Measurements from ENCODE around the gene CST9.
"Not testable (repeated sequence)": the region's sequence is repeated elsewhere in the genome, so short reads cannot be mapped to it uniquely, and the experiment has no call there.

The CST9 gene

DNA sequence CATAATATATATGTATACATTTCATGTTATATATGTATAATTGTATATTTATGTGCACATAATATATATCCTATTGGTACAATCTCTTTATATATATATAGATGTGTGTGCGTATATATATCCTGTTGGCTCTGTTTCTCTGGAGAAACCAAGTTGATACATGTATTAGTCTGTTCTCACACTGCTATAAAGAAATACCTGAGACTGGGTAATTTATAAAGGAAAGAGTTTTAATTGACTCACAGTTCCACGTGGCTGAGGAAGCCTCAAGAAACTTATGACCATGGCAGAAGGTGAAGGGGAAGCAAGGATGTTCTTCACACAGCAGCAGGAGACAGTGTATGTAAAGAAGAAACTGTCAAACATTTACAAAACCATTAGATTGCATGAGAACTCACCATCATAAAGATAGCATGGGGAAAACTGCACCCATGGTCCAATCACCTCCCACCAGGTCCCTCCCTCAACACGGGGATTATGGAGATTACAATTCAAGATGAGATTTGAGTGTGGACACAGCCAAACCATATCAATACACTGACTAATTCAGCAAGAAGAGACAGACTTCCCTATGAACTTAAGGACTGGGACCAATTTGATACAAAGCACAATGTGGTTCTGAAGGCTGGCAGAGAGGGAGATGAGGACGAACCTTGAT lies 18.1 kb upstream of the CST9 start:
- DNase-seq (ENCODE audit: low read depth in 2 of 2): no peak

DNA sequence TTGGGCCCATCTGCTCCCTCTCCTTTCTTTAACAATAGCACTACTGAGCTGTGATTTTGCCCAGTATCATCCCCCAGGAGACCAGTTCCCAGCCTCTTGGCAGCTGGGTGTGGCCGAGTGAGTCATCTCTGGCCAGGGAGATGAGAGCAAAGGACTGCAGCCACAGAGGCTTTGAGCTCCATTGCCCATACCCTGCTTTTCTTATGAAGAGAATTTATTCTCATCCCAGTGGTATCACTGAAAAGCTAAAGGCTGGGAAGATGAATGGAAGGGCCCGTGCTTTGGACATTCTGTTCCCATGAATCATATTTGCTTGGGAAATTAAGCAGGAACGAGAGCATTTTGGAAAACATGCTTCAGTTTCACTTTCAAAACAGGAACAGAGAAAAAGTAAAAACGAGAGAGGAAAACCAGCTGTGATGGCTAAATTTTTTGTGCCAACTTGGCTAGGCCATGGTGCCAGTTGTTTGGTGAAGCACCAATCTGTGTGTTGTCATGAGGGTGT lies 17.2 kb upstream of the CST9 start:
- DNase-seq (ENCODE audit: low read depth in 2 of 2): peak; percentile 39 to 49

DNA sequence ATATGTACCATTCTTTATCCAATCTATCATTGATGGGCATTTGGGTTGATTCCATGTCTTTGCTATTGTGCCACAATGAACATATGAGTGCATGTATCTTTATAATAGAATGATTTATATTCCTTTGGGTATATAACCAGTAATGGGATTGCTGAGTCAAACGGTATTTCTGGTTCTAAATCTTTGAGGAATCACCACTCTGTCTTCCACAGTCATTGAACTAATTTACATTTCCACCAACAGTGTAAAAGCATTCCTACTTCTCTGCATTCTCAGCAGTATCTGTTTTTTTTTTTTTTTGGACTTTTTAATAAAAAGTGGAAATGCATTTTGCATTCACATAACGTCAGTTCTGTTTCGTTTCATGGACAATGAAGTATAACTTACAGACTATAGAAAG lies 16.7 kb upstream of the CST9 start:
- DNase-seq (ENCODE audit: low read depth in 2 of 2): not testable (repeated sequence)

DNA sequence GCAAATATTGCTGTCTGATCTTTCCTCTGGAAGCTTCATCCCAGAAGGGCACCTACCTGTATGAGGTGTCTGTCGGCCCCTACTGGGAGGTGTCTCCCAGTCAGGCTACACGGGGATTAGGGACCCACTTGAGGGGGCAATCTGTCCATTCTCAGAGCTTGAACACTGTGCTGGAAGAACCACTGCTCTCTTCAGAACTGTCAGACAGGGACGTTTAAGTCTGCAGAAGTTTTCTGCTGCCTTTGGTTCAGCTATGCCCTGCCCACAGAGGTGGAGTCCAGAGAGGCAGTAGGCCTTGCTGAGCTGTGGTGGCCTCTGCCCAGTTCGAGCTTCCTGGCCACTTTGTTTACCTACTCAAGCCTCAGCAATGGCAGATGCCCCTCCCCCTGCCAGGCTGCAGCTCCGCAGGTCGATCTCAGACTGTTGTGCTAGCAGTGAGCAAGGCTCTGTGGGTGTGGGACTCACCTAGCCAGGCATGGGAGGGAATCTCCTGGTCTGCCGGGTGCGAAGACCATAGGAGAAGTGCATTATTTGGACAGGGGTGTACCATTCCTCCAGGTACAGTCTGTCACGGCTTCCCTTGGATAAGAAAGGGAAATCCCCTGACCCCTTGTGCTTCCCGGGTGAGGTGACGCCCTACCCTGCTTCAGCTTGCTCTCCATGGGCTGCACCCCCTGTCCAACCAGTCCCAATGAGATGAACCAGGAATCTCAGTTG lies 15.1 kb upstream of the CST9 start:
- DNase-seq (ENCODE audit: low read depth in 2 of 2): not testable (repeated sequence)

DNA sequence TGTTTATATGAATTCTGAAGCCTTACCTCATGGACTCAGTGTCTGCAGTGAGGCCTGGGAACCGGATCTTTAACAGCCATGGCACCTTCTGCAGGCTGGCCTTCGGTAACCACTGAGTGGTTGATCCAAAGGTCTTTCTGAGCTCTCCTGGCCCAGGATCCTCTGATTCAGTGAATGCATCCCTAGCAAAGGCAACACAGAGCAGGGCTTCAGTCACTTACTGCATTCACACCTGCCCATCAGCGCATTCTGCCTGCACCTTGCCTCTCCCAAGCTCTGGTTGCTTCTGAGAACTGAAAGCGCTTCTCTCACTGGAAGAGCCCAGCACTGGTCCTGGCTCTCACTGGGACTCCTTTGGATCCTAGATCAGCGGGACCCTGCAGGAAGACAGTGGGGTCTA lies 8.4 kb upstream of the CST9 start:
- DNase-seq (ENCODE audit: low read depth in 2 of 2): no peak

DNA sequence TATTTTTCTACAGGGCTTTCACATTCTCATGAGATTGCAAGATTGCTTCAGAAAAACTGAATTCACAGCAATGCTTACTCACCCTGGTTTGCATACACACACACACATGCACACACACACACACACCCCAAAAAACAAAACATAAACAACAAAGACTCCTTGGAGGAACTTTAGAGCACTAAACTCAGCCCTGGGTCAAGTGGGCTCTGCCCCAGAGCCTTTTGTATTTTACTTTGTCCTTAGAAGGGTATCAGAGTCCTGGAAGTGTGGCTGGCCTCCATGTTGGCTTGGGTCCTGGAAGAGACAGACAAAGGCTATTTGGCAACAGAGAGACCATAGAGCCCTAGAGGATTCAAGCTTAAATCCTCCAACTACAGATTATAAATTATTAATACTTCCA lies 8.0 kb upstream of the CST9 start:
- no peak for DNase-seq (ENCODE audit: low read depth in 2 of 2)

DNA sequence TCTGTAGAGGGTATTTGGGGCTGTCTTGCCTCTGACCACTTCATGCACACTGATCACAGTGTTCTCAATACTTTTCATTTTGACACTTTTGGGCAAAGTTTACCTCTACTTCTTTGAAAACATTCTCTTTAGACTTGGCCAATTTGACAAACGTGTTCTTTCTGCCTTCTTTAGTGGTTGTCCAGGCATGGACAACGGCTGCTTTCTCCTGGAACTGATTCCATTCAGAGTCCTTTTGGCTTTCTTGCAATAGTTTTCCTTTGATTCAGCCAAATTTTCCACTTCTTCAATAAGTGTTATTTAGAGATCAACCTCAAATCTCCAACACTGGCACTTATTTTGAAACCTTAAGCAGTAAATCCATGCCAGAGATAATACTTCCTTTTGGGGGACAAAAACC lies 6.7 kb upstream of the CST9 start:
- no peak for DNase-seq (ENCODE audit: low read depth in 2 of 2)

DNA sequence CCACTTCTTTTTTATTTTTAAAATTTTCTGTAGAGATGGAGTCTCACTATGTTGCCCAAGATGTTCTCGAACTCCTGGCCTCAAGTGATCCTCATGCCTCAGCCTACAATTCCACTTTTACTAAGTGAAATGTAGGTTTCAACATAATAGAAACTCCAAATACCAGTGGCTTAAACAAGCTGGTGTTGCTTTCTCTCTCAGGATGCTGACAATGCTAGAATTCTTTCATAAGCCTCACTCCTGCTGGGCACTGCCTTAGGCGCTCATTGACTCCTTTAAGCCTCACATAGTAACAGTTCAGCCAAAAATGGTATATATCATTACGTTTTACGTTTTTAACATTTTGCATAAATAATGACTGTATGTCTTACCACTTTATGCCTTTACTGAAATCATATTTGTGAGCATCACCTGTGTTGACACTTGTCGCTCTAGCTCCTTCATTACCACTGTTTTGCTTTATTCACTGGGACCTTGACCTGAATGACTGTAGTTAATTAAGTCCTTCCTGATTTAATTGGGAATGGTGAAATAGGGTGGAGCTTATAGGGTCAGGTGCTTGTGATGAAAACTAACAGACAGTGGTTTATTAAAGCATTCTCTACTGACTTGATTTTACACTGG lies 3.9 kb upstream of the CST9 start:
- DNase-seq (ENCODE audit: low read depth in 2 of 2): no peak

DNA sequence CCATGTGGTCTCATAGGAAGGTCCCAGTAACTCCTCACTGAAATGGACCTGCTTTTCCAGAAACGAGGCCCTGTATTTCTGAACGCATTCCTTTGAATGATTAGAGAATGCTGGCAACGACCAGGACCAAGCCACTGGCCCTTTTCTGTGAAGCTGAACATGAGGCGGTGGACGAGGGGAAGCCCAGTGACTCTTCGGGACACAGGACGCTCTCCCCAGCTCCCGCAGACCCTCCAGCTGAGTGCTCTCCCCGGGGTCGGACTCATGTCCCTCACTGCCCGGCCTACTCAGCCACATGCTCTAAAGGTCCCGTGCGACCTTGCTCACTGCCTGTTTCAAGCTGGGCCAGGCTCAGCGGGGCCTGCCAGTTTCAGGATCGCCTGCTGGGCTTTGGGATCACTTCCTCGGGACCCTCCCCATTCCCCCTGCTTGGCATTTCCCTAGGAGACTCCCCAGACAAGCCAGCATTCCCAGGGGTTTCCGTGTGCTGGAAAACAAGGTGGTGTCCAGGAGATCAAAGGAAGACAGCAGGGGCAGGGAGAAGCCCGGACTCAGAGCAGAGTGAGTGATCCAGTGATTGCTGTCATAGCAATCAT lies 2.6 kb upstream of the CST9 start:
- no peak for DNase-seq (ENCODE audit: low read depth in 2 of 2)

DNA sequence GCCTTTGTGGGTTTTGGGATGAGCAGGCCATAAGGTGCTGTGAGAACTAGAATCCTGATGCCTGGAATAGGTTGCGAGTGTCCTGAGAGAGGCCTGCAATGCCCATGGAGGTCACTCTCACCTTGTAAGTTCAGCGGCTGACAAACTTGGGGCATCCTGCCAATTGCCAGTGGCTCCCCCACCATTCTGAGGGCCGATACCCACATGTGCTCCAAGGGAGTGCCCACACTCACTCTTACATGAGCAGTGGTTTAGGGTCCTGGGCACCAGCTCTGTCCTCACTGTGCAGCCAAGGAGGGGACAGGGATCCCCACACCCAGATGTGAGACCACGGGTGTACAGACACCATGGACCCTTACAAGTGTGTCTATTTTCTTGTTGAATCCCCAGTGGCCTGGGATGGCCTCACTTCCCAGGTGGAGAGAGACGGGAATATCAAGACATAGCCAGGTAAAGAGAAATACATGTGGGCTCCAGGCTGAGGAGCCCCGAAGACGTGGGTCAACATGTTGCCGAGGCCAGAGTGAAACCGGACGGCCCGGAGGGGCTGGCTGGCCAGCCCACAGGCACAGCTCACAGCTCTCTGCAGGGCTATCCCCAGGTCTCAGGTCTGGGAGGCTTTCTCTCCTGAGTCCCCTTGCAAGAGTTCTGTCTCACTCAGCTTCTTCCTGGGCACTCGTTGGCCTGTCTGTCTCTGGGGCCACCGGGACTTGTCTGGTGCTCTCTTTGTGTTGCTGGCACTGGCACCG lies 2.0 kb upstream of the CST9 start:
- DNase-seq (ENCODE audit: low read depth in 2 of 2): no peak

DNA sequence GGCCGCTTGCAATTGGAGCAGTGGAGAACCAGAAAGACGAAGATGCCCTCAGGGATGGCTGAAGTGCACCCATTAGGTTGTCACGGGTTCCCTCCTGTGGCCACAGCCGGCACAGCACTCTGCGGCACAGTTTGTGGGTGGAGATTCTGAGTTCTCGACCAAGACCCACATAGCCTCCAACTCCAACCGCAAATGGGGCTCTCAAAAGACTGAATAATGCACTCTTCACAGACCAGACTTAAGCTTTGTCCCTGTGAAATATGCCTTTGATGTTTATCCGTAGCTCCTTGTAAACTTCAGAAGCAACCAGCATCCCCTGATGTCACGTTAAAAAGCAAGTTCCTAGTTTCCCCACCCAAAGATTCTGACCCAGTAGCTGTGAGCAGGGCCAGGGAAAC lies 934 bp upstream of the CST9 start:
- DNase-seq (ENCODE audit: low read depth in 2 of 2): peak; percentile 16 to 20

DNA sequence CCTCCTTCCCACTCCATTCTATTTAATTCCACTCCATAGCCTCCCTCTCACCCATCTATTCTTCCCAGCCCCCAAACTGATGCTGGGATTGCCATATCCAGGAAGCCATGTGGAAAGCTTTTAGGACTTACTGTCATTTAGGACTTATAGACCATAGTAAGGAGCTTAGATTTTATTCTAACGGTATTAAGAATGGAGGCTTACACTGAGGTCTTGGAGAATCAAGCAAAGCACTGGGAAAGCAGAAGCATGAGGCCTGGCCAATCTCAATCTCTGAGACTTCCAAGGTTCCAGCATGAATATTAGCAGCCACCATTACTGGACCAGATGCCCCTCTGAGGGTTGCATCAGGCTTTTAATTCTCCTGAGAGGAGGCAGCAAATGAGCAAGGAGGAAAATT lies 1.4 kb downstream of the CST9 start:
- no peak for DNase-seq (ENCODE audit: low read depth in 2 of 2)

DNA sequence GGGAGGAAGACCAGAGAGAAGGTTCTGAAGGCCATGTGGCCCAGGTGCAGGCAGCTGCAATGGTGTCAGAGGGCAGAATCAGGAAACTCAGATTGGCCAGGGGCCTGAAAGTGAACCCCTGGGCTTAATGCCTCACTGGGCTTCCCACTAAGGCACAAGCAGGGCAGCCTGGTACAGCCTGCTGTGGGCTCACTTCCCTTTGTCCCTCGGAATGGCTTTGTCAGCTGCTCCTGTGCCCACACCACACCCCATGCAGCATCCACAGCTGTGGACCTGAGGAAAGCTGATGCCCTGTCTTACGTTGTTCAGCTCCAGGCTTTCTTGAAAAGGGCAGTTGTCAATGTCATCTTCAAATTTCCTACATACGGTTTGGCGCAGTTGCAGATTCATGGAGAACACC lies 2.4 kb downstream of the CST9 start:
- no peak for DNase-seq (ENCODE audit: low read depth in 2 of 2)

DNA sequence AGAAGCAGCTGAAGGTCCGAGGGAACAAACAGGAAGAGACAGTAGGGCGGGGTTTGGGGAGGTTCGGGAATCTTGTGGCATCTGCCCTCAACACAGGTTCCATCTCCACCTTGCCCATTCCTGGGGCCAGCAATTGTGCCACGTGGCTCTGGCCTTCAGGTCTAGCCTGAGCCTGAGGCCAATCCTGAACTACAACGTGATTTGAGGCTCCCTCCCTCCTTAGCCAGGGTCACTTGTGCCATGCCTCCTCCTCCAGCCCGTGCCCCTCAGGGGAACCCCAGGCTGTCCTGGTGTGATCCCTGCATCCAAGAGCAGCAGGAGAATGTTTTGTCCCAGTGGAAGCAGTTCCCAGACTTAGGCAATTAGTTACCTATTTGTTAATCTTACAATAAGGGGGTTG lies 3.0 kb downstream of the CST9 start:
- DNase-seq (ENCODE audit: low read depth in 2 of 2): no peak

DNA sequence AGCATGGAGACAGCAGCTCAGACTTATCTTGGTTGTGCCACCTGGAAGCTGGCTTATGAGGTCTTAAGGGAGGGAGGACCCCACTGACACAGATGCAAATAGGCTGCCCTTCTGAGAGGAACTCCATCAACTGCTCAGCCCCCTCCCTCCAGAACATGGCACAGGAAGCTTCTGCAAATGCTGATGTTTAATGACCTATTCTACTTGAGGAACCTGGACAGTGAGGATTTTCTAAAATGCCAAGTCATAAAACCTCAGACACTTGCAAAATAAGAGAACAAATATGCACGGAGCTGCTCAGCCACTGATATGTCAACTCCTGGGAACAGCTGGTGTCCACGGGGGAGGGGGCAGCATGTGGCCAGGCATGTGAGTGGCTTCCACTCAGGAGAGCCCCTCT lies 3.5 kb downstream of the CST9 start:
- DNase-seq (ENCODE audit: low read depth in 2 of 2): no peak

DNA sequence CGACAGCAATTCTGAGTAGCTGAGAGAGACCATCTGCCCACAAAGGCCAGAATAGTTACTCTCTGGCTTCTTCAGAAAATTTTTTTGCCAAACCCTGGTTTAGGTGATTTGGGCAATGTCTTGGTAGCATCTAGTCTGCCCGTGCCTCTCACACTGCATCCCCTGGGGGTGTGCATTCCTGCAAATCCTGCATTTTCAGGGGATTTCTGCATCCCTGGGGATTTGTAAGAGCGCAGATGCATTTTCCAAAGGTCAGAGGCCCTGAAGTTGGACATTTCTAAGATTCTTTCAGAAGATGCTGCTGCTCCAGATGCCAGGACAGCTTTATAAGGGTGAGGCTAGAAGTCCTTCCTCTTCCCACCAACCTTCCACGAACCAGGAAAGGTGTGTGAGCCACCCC lies 4.0 kb downstream of the CST9 start:
- no peak for DNase-seq (ENCODE audit: low read depth in 2 of 2)

DNA sequence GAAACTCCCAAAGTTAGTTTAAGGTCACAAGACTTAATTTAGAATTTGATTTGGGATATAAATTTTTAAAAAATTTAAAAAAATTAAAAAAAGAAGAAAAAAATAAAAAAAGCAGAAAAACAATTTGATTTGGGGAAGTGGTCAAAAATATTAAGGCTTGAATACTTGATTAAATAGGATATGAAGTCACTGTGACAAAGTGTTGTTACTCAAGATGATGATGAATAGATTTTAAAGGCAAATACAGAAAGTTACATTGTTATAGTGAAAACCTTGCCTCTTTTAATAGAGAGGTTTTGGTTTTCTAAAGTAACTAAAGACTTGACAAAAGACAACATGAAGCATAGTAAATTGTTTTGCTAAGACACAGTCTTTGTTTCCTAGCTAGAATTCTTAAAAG lies 7.2 kb downstream of the CST9 start:
- no peak for DNase-seq (ENCODE audit: low read depth in 2 of 2)

DNA sequence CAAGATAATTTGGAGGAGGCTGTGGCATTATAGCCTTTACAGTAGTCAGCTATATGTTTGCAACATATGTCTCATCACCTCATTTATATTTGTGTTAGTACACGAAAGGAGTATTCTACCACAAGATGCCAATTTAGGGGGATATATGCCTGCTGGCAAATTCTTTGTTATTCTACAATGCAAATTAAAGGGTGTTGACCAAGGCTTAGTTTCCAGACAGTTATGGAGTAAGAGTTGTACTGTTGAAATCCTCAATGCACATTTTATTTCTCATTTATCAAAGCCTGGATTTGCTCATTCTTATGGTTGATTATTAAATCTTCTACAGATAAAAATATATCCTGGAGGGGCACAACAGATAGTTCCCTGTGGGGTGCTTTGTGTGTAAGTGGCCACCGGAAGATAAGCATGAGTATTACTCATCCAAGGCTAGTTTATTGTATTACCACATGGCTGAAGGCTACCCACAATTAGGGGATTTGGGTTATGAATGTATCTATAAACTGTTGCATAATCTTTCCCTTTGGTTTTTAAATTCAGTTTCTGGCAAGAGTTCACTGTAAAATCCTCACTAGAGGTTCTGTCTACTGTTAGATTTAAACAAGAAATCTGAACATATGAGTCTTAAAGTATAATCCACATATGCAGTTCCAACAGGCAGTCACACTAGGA lies 9.0 kb downstream of the CST9 start:
- no peak for DNase-seq (ENCODE audit: low read depth in 2 of 2)

DNA sequence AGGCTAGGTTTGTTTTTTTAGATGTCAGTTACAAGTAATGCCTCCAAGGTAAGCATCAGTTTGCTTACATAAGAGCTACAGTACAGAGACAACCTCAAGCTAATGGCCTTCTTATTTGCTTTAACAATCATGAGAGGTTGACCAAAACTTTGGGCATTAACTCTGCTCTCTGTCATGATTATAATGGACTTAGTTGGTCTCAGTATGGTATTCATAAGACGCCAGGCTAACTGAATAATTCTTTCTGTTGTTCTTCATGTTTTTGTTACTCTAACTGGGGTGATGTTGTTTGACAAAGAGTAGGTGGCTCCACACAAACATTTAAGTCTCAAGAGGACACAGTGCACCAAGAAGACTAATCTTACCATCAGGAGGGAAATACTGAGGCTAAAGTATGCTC lies 9.8 kb downstream of the CST9 start:
- DNase-seq (ENCODE audit: low read depth in 2 of 2): no peak

DNA sequence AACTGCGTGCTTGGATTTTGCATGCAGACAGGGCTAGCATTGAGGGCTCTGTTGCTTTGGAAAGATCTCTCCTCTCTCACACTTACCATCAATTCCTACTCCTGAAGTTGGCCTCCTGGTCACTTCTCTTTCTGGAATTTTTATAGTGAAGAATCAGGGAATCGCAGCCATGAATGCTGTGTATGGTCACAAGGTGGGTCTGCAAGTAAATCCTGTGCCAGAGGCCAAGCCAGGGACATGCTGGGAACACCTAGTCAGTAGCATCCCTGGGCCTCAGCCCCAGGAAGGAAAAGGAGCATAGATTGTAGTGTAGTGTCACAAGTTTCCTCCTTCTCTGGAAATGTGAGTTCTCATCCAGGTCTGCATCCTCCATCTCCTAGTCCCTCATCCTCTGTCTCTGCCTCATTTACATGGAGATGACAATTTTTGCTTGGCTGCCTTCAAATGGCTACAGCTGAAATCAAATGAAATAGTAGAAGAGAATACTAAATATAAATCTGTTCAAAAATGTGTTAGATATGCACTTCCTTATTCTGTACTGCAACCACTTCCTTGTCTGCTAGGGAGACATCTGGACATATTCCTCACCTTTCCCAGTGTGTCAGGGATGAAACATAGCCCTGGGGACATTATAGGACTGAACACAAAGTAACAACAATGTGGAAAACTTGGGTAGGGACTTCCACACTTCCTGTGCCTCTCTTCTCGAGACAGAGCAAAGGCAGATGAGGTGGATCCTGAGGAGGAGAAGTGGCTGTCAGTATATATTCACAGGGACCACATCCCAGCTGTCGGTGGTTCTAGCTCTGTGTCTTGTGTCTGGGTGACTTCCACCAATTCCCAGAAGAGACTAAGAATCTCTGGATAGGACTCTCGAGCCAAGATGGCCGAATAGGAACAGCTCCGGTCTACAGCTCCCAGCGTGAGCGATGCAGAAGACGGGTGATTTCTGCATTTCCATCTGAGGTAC lies 17.0 kb downstream of the CST9 start:
- DNase-seq (ENCODE audit: low read depth in 2 of 2): no peak

Data from fibroblast of skin of left biceps (primary cell).